C4-2B (cell line): ENCODE results near the gene TMEM205.

ENCODE experiments used
- H3K27ac ChIP-seq: fragments of 450-650 bp; 2 replicates; pipeline ENCODE4 v1.5.1; 2017
- ZFX ChIP-seq: fragments of 450-650 bp; IDR thresholded peaks from 2 replicates; pipeline ENCODE4 v1.6.1; 2017
- TF ChIP-seq, protein P1 (sequence below): fragments of 450-650 bp; conservative IDR thresholded peaks from 2 replicates; pipeline ENCODE4 v1.5.1; 2017; ENCODE audit warnings: mild to moderate bottlenecking

The TMEM205 gene

DNA sequence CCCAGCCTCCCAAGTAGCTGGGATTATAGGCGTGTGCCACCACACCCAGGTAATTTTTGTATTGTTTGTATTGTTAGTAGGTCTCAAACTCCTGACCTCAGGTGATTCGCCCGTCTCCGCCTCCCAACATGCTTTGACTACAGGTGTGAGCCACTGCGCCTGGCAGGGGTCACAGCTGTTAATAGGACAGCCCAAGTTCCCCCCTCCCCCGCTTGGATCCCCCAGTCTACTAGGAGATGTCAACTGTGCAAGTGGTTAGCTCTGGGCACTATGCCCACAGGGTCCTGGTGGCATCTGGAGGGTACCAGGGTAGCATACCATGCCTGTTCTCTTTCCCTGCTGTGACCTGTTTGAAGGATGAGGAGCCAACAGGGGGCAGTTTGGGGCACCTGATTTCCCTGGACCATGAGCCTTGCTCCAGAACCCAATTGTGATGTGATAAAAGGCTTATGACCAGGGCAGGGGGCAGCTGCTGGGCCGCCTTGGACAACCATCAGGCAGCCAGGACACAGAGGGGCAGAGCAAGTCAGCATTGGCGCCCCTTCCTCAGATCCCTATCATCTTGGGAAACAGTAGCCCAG, 50.3 kb downstream of the TMEM205 start, which contains the start of gene TSPAN16:
TSS of gene TSPAN16 (plus strand) at position 496 of the 581 bp plus-strand sequence. CDS start 138 bp downstream, outside the sequence.
- H3K27ac ChIP-seq = no peak within 1 kb of the TSS
- TF ChIP-seq, protein P1, sequence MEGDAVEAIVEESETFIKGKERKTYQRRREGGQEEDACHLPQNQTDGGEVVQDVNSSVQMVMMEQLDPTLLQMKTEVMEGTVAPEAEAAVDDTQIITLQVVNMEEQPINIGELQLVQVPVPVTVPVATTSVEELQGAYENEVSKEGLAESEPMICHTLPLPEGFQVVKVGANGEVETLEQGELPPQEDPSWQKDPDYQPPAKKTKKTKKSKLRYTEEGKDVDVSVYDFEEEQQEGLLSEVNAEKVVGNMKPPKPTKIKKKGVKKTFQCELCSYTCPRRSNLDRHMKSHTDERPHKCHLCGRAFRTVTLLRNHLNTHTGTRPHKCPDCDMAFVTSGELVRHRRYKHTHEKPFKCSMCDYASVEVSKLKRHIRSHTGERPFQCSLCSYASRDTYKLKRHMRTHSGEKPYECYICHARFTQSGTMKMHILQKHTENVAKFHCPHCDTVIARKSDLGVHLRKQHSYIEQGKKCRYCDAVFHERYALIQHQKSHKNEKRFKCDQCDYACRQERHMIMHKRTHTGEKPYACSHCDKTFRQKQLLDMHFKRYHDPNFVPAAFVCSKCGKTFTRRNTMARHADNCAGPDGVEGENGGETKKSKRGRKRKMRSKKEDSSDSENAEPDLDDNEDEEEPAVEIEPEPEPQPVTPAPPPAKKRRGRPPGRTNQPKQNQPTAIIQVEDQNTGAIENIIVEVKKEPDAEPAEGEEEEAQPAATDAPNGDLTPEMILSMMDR = no peak
- TF ChIP-seq ZFX = no peak

DNA sequence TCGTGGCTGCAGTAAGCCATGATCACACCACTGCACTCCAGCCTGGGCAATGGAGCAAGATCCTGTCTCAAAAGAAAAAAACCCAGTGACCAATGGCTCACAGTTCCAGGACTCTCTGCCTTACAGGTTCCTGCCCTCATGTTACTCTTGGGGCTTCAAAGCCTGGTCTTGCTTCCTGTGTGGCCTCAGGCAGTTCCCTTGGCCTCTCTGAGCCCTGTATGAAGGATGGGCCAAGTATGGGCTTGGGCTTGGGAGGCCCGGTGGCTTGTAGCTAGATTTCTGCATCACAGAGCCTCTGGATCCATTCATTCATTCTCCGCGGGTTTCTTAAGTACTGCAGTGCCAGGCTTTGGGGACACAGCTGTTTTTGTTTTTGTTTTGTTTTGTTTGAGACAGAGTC, 50.9 kb downstream of the TMEM205 start:
- TF ChIP-seq, protein P1 = no peak
- no peak for TF ChIP-seq ZFX

DNA sequence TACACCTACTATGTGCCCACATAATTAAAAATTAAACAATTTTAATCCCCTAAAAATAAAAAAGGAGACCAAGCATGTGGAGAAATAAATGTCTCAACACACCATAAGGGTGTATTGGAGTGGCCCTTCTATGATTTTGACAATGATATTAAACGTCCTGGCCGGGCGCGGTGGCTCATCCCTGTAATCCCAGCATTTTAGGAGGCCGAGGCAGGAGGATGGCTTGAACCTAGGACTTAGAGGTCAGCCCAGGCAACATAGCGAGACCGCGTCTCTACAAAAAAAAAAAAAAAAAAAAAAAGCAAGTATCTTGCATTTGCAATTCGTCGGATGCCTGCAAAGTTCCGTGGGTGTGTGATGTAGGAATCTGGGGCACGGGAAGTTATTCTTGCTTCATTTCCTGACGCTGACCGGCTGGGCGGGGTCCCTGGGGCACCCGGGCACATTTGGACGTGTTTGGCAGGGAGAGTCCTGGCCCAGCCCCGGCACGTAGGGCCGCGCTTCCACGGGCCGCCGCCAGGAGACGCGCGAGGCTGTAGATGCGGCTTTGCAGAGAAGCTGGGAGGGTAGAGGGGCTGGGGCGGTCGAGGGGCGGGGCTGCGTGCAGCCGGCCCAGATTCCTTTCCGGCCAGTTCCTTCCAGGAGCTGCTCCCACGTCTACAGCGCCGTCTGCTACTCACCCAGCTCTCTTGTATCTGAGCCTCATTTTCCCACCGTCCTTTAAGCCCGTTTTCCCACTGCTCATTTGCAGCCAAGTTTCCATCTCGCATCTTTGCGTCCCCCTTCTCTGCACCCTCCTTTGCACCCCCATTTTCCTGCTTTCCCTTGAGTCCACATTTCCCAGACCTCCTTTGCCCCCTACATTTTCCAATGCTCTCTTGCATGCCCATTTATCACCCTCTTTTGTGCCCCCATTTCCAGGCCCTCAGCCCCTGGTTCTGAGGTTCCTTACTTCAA, 52.4 kb downstream of the TMEM205 start:
- H3K27ac ChIP-seq = peak overlapping the region; percentile 18; the same call in 1 of the 2 replicates

More for the DNA sequence above, 50.9 kb downstream of the TMEM205 start:
- no peak overlapping the region for H3K27ac ChIP-seq

More for the DNA sequence above, 52.4 kb downstream of the TMEM205 start:
- TF ChIP-seq, protein P1 = peak; percentile 99
- TF ChIP-seq ZFX = no peak
